ENCODE results near the gene CNNM3. TPM values are rescaled to one million over a fixed set of nuclear protein-coding genes. Genes with fewer than 3 reads are reported as not detected.

The CNNM3 gene
- total and polyA plus RNA-seq, 2 experiments from 2014 or later: 17.1 to 25.8 TPM

GRCh38 chr2:96798733-96799622 lies 17.1 kb upstream of the CNNM3 start:
- no peak for DNase-seq (ENCODE audit: low spot score)
- no peaks in the 10 kb centered on the region for H3K36me3 ChIP-seq (replicated peaks; ENCODE audit: insufficient read depth, low read depth)
- H3K9me3 ChIP-seq (ENCODE audit: low read depth): no peaks in the 10 kb centered on the region
- no peak overlapping the region for H3K4me3 ChIP-seq
- no peak overlapping the region for H3K4me2 ChIP-seq
- peaks cover 4% of the 10 kb centered on the region for H3K4me1 ChIP-seq (ENCODE audit: insufficient read depth)
- no peaks in the 10 kb centered on the region for H3K9me2 ChIP-seq (replicated peaks; ENCODE audit: insufficient read depth)
- H3K27ac ChIP-seq: no peak overlapping the region
- no peak overlapping the region for H2AFZ ChIP-seq
- H3K27me3 ChIP-seq: no peaks in the 10 kb centered on the region
- 95% methylated on average over 21 of the region's 23 CpGs for WGBS (ENCODE audit: low lambda C conversion rate, missing lambda C conversion rate)
- H3K79me2 ChIP-seq: no peaks in the 10 kb centered on the region
- no peaks in the 10 kb centered on the region for H4K20me1 ChIP-seq (ENCODE audit: insufficient read depth, poor library complexity, severe bottlenecking)
- TF ChIP-seq EZH2phosphoT487 (IDR thresholded peaks at IDR 0.05; ENCODE audit: low read depth, severe bottlenecking, unreplicated experiment): no peak
- no peak for TF ChIP-seq CTCF (IDR thresholded peaks at IDR 0.05; ENCODE audit: poor library complexity)
- no peak for TF ChIP-seq EZH2 (IDR thresholded peaks at IDR 0.05; ENCODE audit: borderline replicate concordance)

DNA sequence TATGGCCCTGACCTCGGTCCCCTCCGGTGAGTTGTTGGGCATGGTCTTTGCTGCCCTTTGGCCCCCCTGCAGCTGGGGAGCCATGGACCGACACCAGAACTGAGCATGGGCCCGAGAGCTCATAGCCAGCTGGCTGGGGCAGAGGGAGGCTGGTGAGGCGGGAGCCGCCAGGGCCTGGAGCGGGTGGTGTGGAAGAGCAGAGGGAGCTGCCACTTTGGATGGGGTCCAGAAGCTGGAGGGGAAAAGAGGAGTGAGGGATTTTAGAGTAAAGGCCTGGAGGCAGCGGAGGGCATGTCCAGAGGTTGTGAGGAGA lies 16.5 kb upstream of the CNNM3 start:
- H3K27me3 ChIP-seq: no peaks in the 10 kb centered on the region
- no peak for TF ChIP-seq EZH2 (IDR thresholded peaks at IDR 0.05; ENCODE audit: borderline replicate concordance)
- TF ChIP-seq EZH2phosphoT487 (IDR thresholded peaks at IDR 0.05; ENCODE audit: low read depth, severe bottlenecking, unreplicated experiment): no peak
- no peak for TF ChIP-seq CTCF (IDR thresholded peaks at IDR 0.05; ENCODE audit: poor library complexity)
- H3K9me3 ChIP-seq (ENCODE audit: low read depth): no peaks in the 10 kb centered on the region
- peaks cover 4% of the 10 kb centered on the region for H3K4me1 ChIP-seq (ENCODE audit: insufficient read depth)
- WGBS (ENCODE audit: low lambda C conversion rate, missing lambda C conversion rate): 98% methylated on average over 8 of the region's 8 CpGs
- no peaks in the 10 kb centered on the region for H3K9me2 ChIP-seq (replicated peaks; ENCODE audit: insufficient read depth)
- H2AFZ ChIP-seq: no peak overlapping the region
- H3K4me2 ChIP-seq: no peak overlapping the region
- H3K4me3 ChIP-seq: no peak overlapping the region
- H4K20me1 ChIP-seq (ENCODE audit: insufficient read depth, poor library complexity, severe bottlenecking): no peaks in the 10 kb centered on the region
- H3K79me2 ChIP-seq: no peaks in the 10 kb centered on the region
- H3K27ac ChIP-seq: no peak overlapping the region
- H3K36me3 ChIP-seq (replicated peaks; ENCODE audit: insufficient read depth, low read depth): no peaks in the 10 kb centered on the region
- DNase-seq (ENCODE audit: low spot score): no peak

- H3K9me2 ChIP-seq (replicated peaks; ENCODE audit: insufficient read depth): no peaks in the 10 kb centered on the region
- H3K4me3 ChIP-seq: no peak overlapping the region
- H3K79me2 ChIP-seq: no peaks in the 10 kb centered on the region
- H3K4me2 ChIP-seq: no peak overlapping the region
- no peaks in the 10 kb centered on the region for H3K36me3 ChIP-seq (replicated peaks; ENCODE audit: insufficient read depth, low read depth)
- no peak overlapping the region for H2AFZ ChIP-seq
- no peak for DNase-seq (ENCODE audit: low spot score)
- no peaks in the 10 kb centered on the region for H4K20me1 ChIP-seq (ENCODE audit: insufficient read depth, poor library complexity, severe bottlenecking)
- peaks cover 4% of the 10 kb centered on the region for H3K4me1 ChIP-seq (ENCODE audit: insufficient read depth)
- H3K9me3 ChIP-seq (ENCODE audit: low read depth): no peaks in the 10 kb centered on the region
- WGBS (ENCODE audit: low lambda C conversion rate, missing lambda C conversion rate): 88% methylated on average over 27 of the region's 27 CpGs
- H3K27me3 ChIP-seq: no peaks in the 10 kb centered on the region
- no peak overlapping the region for H3K27ac ChIP-seq
- no peak for TF ChIP-seq CTCF (IDR thresholded peaks at IDR 0.05; ENCODE audit: poor library complexity)
- TF ChIP-seq EZH2phosphoT487 (IDR thresholded peaks at IDR 0.05; ENCODE audit: low read depth, severe bottlenecking, unreplicated experiment): no peak
- TF ChIP-seq EZH2 (IDR thresholded peaks at IDR 0.05; ENCODE audit: borderline replicate concordance): no peak
Measured at GRCh38 chr2:96800061-96801004, 15.7 kb upstream of the CNNM3 start.

Measured in hepatocyte (in vitro differentiated cells).